ENCODE results near the gene CASKIN1. TPM values are rescaled to one million over a fixed set of nuclear protein-coding genes. Genes with fewer than 3 reads are reported as not detected.

CASKIN1 gene, protein sequence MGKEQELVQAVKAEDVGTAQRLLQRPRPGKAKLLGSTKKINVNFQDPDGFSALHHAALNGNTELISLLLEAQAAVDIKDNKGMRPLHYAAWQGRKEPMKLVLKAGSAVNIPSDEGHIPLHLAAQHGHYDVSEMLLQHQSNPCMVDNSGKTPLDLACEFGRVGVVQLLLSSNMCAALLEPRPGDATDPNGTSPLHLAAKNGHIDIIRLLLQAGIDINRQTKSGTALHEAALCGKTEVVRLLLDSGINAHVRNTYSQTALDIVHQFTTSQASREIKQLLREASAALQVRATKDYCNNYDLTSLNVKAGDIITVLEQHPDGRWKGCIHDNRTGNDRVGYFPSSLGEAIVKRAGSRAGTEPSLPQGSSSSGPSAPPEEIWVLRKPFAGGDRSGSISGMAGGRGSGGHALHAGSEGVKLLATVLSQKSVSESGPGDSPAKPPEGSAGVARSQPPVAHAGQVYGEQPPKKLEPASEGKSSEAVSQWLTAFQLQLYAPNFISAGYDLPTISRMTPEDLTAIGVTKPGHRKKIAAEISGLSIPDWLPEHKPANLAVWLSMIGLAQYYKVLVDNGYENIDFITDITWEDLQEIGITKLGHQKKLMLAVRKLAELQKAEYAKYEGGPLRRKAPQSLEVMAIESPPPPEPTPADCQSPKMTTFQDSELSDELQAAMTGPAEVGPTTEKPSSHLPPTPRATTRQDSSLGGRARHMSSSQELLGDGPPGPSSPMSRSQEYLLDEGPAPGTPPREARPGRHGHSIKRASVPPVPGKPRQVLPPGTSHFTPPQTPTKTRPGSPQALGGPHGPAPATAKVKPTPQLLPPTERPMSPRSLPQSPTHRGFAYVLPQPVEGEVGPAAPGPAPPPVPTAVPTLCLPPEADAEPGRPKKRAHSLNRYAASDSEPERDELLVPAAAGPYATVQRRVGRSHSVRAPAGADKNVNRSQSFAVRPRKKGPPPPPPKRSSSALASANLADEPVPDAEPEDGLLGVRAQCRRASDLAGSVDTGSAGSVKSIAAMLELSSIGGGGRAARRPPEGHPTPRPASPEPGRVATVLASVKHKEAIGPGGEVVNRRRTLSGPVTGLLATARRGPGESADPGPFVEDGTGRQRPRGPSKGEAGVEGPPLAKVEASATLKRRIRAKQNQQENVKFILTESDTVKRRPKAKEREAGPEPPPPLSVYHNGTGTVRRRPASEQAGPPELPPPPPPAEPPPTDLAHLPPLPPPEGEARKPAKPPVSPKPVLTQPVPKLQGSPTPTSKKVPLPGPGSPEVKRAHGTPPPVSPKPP (N-terminal part only)
- total RNA-seq (2022; extraction: Qiagen RNA extraction; ENCODE audit: low read depth), result 0.26 to 0.95 TPM (median 0.49 TPM) in 5 replicates

GRCh38 chr16:2196162-2196980 is at the start of gene CASKIN1:
TSS of gene CASKIN1 (minus strand) at chr16:2196605. CDS start at chr16:2196432, 173 bp downstream.

GRCh38 chr16:2236337-2237101 is 40.1 kb upstream of the CASKIN1 start, which contains the start of gene DNASE1L2:
TSS of gene DNASE1L2 (plus strand) at chr16:2236444. CDS start at chr16:2236817, 373 bp downstream.

DNA sequence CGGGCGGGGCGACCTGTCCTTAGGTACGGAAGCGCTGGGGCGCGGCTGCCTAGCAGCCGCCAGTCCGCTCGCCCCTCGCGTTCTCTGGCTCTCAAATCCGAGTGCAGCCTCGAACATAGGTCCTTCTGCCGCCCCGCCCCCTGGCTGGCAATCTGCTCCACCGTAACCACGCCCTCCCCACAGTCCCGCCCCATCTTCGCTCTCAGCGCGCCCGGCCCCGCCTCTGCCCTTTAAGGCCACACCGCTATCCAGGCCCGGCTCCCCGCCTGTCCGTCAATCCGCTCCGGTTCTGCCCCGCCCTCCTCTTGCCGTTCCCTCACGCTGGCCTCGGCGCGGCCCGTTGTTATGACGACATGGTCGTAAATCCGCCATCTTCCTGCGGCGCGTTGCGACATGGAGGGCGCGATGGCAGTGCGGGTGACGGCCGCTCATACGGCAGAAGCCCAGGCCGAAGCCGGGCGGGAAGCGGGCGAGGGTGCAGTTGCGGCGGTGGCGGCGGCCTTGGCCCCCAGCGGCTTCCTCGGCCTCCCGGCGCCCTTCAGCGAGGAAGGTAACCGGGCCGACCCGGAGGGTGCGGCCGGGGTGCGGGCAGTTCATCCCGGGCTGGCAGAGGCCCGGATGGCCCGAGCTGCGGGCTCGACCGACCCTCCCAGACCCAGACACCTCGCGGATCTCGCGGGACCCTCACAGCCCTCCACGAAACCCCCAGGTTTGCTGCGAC is 27.0 kb upstream of the CASKIN1 start, which contains the start of gene E4F1:
Gene E4F1, plus strand, starts transcription at position 371 of the 721 bp plus-strand sequence. Its CDS starts 23 bp downstream, at position 394.

GRCh38 chr16:2214719-2214968 is 18.2 kb upstream of the CASKIN1 start, which contains the start of gene PGP:
TSS of gene PGP (minus strand) at chr16:2214840. CDS start at chr16:2214777, 63 bp downstream.

GRCh38 chr16:2210386-2211365 is 14.3 kb upstream of the CASKIN1 start, which contains the start of gene BRICD5:
TSS of gene BRICD5 (minus strand) at chr16:2210863. CDS start at chr16:2210833, 30 bp downstream.

DNA sequence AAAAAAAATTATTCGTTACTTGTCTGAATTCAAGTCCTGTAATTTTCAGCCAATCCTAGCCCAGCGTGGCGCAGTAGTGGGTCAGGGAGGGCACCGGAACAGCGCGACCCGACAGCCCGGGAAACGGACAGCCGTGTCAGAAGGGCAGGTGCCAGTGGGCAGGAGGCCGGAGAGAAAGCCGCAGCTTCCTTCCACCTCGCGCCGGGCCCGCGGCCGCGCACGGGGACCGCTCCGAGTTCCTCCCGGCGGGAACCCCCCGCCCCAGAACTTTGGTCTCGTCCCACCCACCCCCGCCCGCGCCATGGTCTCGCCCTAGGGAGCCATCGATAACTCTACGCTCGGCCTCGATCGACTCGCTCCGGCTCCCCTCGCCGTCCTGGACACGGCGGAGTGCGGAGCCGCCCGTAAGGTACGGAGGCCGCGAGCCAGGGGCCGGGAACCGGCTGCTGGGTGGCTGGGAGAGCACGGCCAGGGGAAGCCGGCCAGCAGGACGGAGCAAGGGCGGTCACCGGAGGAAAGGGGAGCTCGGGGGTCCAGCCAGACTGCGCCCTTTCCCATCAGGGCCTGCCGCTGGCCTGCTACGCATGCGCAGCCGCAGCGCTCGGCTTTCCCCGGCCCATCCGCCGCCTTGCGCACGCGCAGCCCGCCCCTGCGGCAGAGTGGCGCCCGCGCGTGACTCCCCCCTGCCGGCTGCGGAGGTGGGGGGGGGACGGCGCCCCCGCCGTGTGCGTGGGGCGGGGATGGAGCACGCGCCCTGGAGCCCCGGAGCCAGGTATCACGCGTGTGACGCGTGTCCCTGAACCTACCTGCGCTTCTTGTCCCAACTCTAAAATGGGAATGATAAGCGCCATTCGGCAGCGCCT is 8.9 kb upstream of the CASKIN1 start, which contains the start of gene MLST8:
Gene MLST8, plus strand, starts transcription at position 351 of the 863 bp plus-strand sequence. CDS start 632 bp downstream, outside the sequence.

DNA sequence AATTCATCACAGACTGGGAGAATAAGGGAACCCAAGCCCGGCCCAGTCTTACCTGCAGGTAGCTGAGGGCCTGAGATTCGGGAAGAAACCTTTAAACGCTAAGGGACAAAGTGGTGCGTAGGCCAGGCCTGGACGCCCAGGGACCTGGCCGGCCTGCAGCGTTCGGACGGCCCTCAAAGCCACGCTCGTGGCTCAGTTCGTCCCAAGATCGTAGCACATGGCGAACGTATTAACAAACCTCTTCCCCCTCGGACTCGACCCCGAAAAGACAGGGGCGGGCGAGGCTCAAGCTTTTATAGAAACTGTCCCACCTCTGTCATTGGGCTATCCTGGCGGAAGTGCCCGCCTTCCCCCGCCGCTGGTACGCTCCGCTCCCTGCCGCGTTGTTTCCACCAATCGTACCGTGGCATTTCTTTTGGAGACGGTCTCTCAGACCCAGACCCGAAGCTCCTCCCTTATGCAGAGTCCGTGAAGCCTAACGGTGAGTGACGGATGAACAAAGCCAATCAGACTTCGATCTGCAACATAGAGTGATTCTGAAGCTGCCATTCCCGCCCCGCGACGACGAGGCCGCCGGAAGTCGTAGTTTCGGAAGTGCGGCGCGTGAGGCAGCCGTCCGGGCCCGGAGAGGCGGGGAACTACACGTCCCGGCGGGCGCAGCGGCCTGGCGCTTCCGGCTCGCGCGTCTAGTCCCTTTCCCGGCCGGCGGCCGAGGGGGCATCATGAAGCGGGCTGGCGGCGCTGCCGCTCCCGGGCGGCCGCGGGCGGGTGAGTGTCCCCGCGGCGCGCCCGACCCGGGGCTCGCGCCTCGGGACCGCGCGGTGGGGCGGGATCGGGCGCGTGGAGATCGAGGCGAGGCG is 41.1 kb downstream of the CASKIN1 start, which contains the start of gene TRAF7:
Gene TRAF7, plus strand, starts transcription at position 692 of the 860 bp plus-strand sequence. CDS start 8,139 bp downstream, outside the sequence.

GRCh38 chr16:2147981-2148671 is 48.3 kb downstream of the CASKIN1 start, which contains the start of gene RAB26:
TSS of gene RAB26 (plus strand) at chr16:2148625. CDS start at chr16:2148784, 159 bp downstream.

GRCh38 chr16:2135770-2136490 is 60.5 kb downstream of the CASKIN1 start, which contains the start of gene PKD1:
TSS of gene PKD1 (minus strand) at chr16:2135898. CDS start at chr16:2135689, 209 bp downstream.

Other genes with a start within 250 kb of the CASKIN1 start
- 0.03 to 0.37 TPM in 2 of 5 replicates, not detected in the others for gene RPL3L, start 241.9 kb downstream of the CASKIN1 start, total RNA-seq (2022; extraction: Qiagen RNA extraction; ENCODE audit: low read depth)
- gene NDUFB10, start 237.1 kb downstream of the CASKIN1 start, total RNA-seq (2022; extraction: Qiagen RNA extraction; ENCODE audit: low read depth), result 244 to 325 TPM (median 265 TPM) in 5 replicates
- 3,640 to 5,391 TPM (median 5,287 TPM) in 5 replicates for gene RPS2, start 231.8 kb downstream of the CASKIN1 start, total RNA-seq (2022; extraction: Qiagen RNA extraction; ENCODE audit: low read depth)
- not detected in 5 replicates for gene RNF151, start 229.7 kb downstream of the CASKIN1 start, total RNA-seq (2022; extraction: Qiagen RNA extraction; ENCODE audit: low read depth)
- gene TBL3, start 224.6 kb downstream of the CASKIN1 start, total RNA-seq (2022; extraction: Qiagen RNA extraction; ENCODE audit: low read depth), result 29.2 to 42.3 TPM (median 37.3 TPM) in 5 replicates
- gene NOXO1, start 215.1 kb downstream of the CASKIN1 start, total RNA-seq (2022; extraction: Qiagen RNA extraction; ENCODE audit: low read depth), result 0.16 to 0.44 TPM (median 0.28 TPM) in 4 of 5 replicates, not detected in the other
- 24.7 to 44.2 TPM (median 41.3 TPM) in 5 replicates for gene GFER, start 212.4 kb downstream of the CASKIN1 start, total RNA-seq (2022; extraction: Qiagen RNA extraction; ENCODE audit: low read depth)
- gene SYNGR3, start 206.6 kb downstream of the CASKIN1 start, total RNA-seq (2022; extraction: Qiagen RNA extraction; ENCODE audit: low read depth), result 4.4 to 9.7 TPM (median 6.7 TPM) in 5 replicates
- 43.5 to 62.6 TPM (median 56.0 TPM) in 5 replicates for gene ZNF598, start 186.8 kb downstream of the CASKIN1 start, total RNA-seq (2022; extraction: Qiagen RNA extraction; ENCODE audit: low read depth)
- gene NPW, start 176.8 kb downstream of the CASKIN1 start, total RNA-seq (2022; extraction: Qiagen RNA extraction; ENCODE audit: low read depth), result 0.92 to 2.0 TPM (median 1.0 TPM) in 4 of 5 replicates, not detected in the other
- gene NHERF2, start 169.7 kb downstream of the CASKIN1 start, total RNA-seq (2022; extraction: Qiagen RNA extraction; ENCODE audit: low read depth), result 34.8 to 57.8 TPM (median 54.9 TPM) in 5 replicates
- gene NTHL1, start 148.8 kb downstream of the CASKIN1 start, total RNA-seq (2022; extraction: Qiagen RNA extraction; ENCODE audit: low read depth), result 30.8 to 47.1 TPM (median 43.6 TPM) in 5 replicates
- 27.9 to 39.7 TPM (median 36.6 TPM) in 5 replicates for gene TSC2, start 148.6 kb downstream of the CASKIN1 start, total RNA-seq (2022; extraction: Qiagen RNA extraction; ENCODE audit: low read depth)
- 37.4 to 56.1 TPM (median 48.8 TPM) in 5 replicates for gene PKD1, start 60.7 kb downstream of the CASKIN1 start, total RNA-seq (2022; extraction: Qiagen RNA extraction; ENCODE audit: low read depth)
- 2.7 to 5.0 TPM (median 4.0 TPM) in 5 replicates for gene RAB26, start 48.0 kb downstream of the CASKIN1 start, total RNA-seq (2022; extraction: Qiagen RNA extraction; ENCODE audit: low read depth)
- 39.8 to 58.6 TPM (median 51.7 TPM) in 5 replicates for gene TRAF7, start 40.8 kb downstream of the CASKIN1 start, total RNA-seq (2022; extraction: Qiagen RNA extraction; ENCODE audit: low read depth)
- 35.7 to 53.7 TPM (median 52.7 TPM) in 5 replicates for gene MLST8, start 8.8 kb upstream of the CASKIN1 start, total RNA-seq (2022; extraction: Qiagen RNA extraction; ENCODE audit: low read depth)
- 2.9 to 6.6 TPM (median 4.6 TPM) in 5 replicates for gene BRICD5, start 14.3 kb upstream of the CASKIN1 start, total RNA-seq (2022; extraction: Qiagen RNA extraction; ENCODE audit: low read depth)
- gene PGP, start 18.2 kb upstream of the CASKIN1 start, total RNA-seq (2022; extraction: Qiagen RNA extraction; ENCODE audit: low read depth), result 16.8 to 38.1 TPM (median 35.4 TPM) in 5 replicates
- gene E4F1, start 27.0 kb upstream of the CASKIN1 start, total RNA-seq (2022; extraction: Qiagen RNA extraction; ENCODE audit: low read depth), result 17.8 to 28.1 TPM (median 24.2 TPM) in 5 replicates
- gene DNASE1L2, start 39.8 kb upstream of the CASKIN1 start, total RNA-seq (2022; extraction: Qiagen RNA extraction; ENCODE audit: low read depth), result 0.56 to 1.4 TPM (median 1.2 TPM) in 5 replicates
- gene ECI1, start 55.0 kb upstream of the CASKIN1 start, total RNA-seq (2022; extraction: Qiagen RNA extraction; ENCODE audit: low read depth), result 45.6 to 91.2 TPM (median 87.6 TPM) in 5 replicates
- 263 to 286 TPM (median 267 TPM) in 5 replicates for gene RNPS1, start 71.5 kb upstream of the CASKIN1 start, total RNA-seq (2022; extraction: Qiagen RNA extraction; ENCODE audit: low read depth)
- 13.6 to 20.1 TPM (median 17.0 TPM) in 5 replicates for gene ABCA3, start 144.1 kb upstream of the CASKIN1 start, total RNA-seq (2022; extraction: Qiagen RNA extraction; ENCODE audit: low read depth)
- 20.4 to 25.0 TPM (median 23.0 TPM) in 5 replicates for gene CCNF, start 232.8 kb upstream of the CASKIN1 start, total RNA-seq (2022; extraction: Qiagen RNA extraction; ENCODE audit: low read depth)

Measured in A549 treated with RU486 at 1 μM for 4 hours (cell line).